GM12878 (cell line): Measurements from ENCODE around the gene TBXT. TPM values are rescaled to one million over a fixed set of nuclear protein-coding genes. Genes with fewer than 3 reads are reported as not detected.

Experiments
- ATAC-seq: fragments of 200-7000 bp; cut with Tn5 transposase; 3 replicates; pipeline ENCODE4 v1.9.1; 2020; ENCODE audit warnings: mild to moderate bottlenecking, moderate library complexity
- BruUV-seq: library from RNA; stranded (reverse); fragments of 400-500 nt; replicated peaks from 2 replicates; lab custom pipeline; 2021; lab: Mats Ljungman, UMichigan
- CTCF ChIA-PET: fragments of 300-600 bp; sonication (Branson Sonifier 250); formaldehyde crosslinking; extraction: SDS; loops from one replicate; lab custom pipeline; 2021; ENCODE audit warnings: inconsistent platforms; lab: Yijun Ruan, JAX
- POLR2A ChIA-PET: fragments of 350-600 bp; formaldehyde crosslinking; extraction: SDS; loops from one replicate; lab custom pipeline; 2021; ENCODE audit warnings: inconsistent platforms; lab: Charles Lee
- RAD21 ChIA-PET: fragments of 300-600 bp; sonication (Branson Sonifier 250); formaldehyde crosslinking; loops from one replicate; lab custom pipeline; 2023; ENCODE audit warnings: antibody characterized with exemption; ENCODE audit not compliant: unreplicated experiment; lab: Charles Lee
- SMC1A ChIA-PET: fragments of 300-600 bp; sonication (Branson Sonifier 250); formaldehyde crosslinking; loops from one replicate; lab custom pipeline; 2023; ENCODE audit not compliant: unreplicated experiment, uncharacterized antibody; lab: Charles Lee
- DNase-seq: peaks from one replicate; pipeline ENCODE4 v3.0.0-alpha.2; 2011; ENCODE audit warnings: low read depth, low spot score
- FAIRE-seq: peaks from 3 replicates; lab custom pipeline; 2011; peaks lifted over from hg19 to GRCh38; lab: Jason Lieb, UNC
- H2AFZ ChIP-seq: 2 replicates; pipeline ENCODE4 v1.6.0; 2011; ENCODE audit warnings: low read depth, low read length, control low read depth; ENCODE audit not compliant: control insufficient read depth
- H3K27ac ChIP-seq: 2 replicates; pipeline ENCODE4 v1.5.1; 2011; ENCODE audit warnings: control low read depth; ENCODE audit not compliant: control insufficient read depth, insufficient read depth
- H3K27me3 ChIP-seq, 2 experiments: replicated peaks in 1 of 2; 2 replicates each; pipeline versions ENCODE4 v1.6.0 to v1.6.1; 2011; ENCODE audit warnings: low read length in 1 of 2; ENCODE audit not compliant: control insufficient read depth in 2 of 2, insufficient read depth in 2 of 2
- H3K36me3 ChIP-seq, 2 experiments: 2 replicates each; pipeline ENCODE4 v1.5.1; 2011; ENCODE audit warnings: low read length in 1 of 2; ENCODE audit not compliant: control insufficient read depth in 2 of 2, insufficient read depth in 2 of 2
- H3K4me1 ChIP-seq: 2 replicates; pipeline ENCODE4 v1.6.1; 2011; ENCODE audit warnings: mild to moderate bottlenecking, low read length, moderate library complexity, mixed read lengths; ENCODE audit not compliant: control insufficient read depth, insufficient read depth
- H3K4me2 ChIP-seq: 2 replicates; pipeline ENCODE4 v1.6.0; 2011; ENCODE audit warnings: control low read depth; ENCODE audit not compliant: control insufficient read depth, insufficient read depth
- H3K4me3 ChIP-seq: fragments of 200-600 bp; sonication (generic); 2 replicates; pipeline ENCODE4 v1.5.1; 2016
- H3K79me2 ChIP-seq: 2 replicates; pipeline ENCODE4 v1.6.0; 2011; ENCODE audit warnings: low read length; ENCODE audit not compliant: control insufficient read depth, insufficient read depth
- H3K9ac ChIP-seq: 2 replicates; pipeline ENCODE4 v1.8.0; 2011; ENCODE audit warnings: low read length, control low read depth, mixed read lengths; ENCODE audit not compliant: control insufficient read depth, insufficient read depth
- H3K9me3 ChIP-seq: replicated peaks from 3 replicates; pipeline ENCODE4 v1.5.1; 2011; ENCODE audit warnings: mild to moderate bottlenecking, low read length; ENCODE audit not compliant: control insufficient read depth, insufficient read depth
- H4K20me1 ChIP-seq: 2 replicates; pipeline ENCODE4 v1.6.0; 2011; ENCODE audit not compliant: control insufficient read depth, insufficient read depth
- BRCA1 ChIP-seq: IDR thresholded peaks from 2 replicates; pipeline ENCODE4 v1.6.1; 2011; ENCODE audit warnings: low read depth, low read length, improper control_type of control experiment
- CEBPB ChIP-seq, 2 experiments: fragments of 150-350 bp in 1 of 2; IDR thresholded peaks; 2 replicates each; pipeline ENCODE4 v1.6.1; 2012 to 2014; ENCODE audit warnings: low read depth in 2 of 2, low read length in 2 of 2, borderline replicate concordance in 1 of 2, inconsistent platforms in 1 of 2
- CHD4 ChIP-seq: fragments of 200-600 bp; sonication (generic); IDR thresholded peaks from 2 replicates; pipeline ENCODE4 v1.6.1; 2016; ENCODE audit warnings: mild to moderate bottlenecking
- MYB ChIP-seq: fragments of 150-350 bp; IDR thresholded peaks from 2 replicates; pipeline ENCODE4 v1.6.1; 2014; ENCODE audit warnings: mild to moderate bottlenecking, low read depth, low read length, borderline replicate concordance
- RFX5 ChIP-seq: IDR thresholded peaks from 2 replicates; pipeline ENCODE4 v1.6.1; 2011; ENCODE audit warnings: low read depth, low read length, improper control_type of control experiment
- RUNX3 ChIP-seq: IDR thresholded peaks from 2 replicates; pipeline ENCODE4 v1.6.1; 2012; ENCODE audit warnings: low read length, inconsistent platforms
- SPI1 ChIP-seq: IDR thresholded peaks from 2 replicates; pipeline ENCODE4 v1.6.1; 2011; ENCODE audit warnings: low read depth, mild to moderate bottlenecking, low read length, moderate library complexity, borderline replicate concordance; ENCODE audit not compliant: insufficient read depth
- SUPT20H ChIP-seq: IDR thresholded peaks from 2 replicates; pipeline ENCODE4 v1.6.1; 2011; ENCODE audit warnings: low read depth, mild to moderate bottlenecking, low read length, moderate library complexity, borderline replicate concordance; ENCODE audit not compliant: control insufficient read depth
- SUZ12 ChIP-seq: fragments of 200-600 bp; sonication (generic); IDR thresholded peaks from one replicate; pipeline ENCODE4 v1.6.1; 2018; ENCODE audit warnings: antibody characterized with exemption, mild to moderate bottlenecking; ENCODE audit not compliant: unreplicated experiment
- TARDBP ChIP-seq: IDR thresholded peaks from 2 replicates; pipeline ENCODE4 v1.6.1; 2016; ENCODE audit warnings: borderline replicate concordance
- YY1 ChIP-seq: IDR thresholded peaks from 2 replicates; pipeline ENCODE4 v1.6.1; 2011; ENCODE audit warnings: low read depth, mild to moderate bottlenecking, low read length
- ZNF217 ChIP-seq: fragments of 450-650 bp; IDR thresholded peaks from 2 replicates; pipeline ENCODE4 v1.6.1; 2017; ENCODE audit warnings: antibody characterized with exemption, mild to moderate bottlenecking
- WGBS: methylation state at CpG from one replicate; pipeline ENCODE4 v1.1.6; 2016; ENCODE audit warnings: low lambda C conversion rate; ENCODE audit not compliant: insufficient replicate concordance, insufficient coverage; ENCODE audit errors: missing lambda C conversion rate; 5-methylcytosine and 5-hydroxymethylcytosine counted together
- in situ Hi-C: fragments of 300-500 bp; cut with MboI; formaldehyde crosslinking; loops from 9 replicates; pipeline ENCODE4 v1.14.3; 2018; ENCODE audit warnings: mixed read lengths
- intact Hi-C: fragments of 100-400 bp; cut with micrococcal nuclease; formaldehyde crosslinking; loops from one replicate; pipeline ENCODE4 v1.14.2; 2022; ENCODE audit not compliant: unreplicated experiment
- polyA plus RNA-seq, 11 experiments: library from polyadenylated mRNA; depleted of rRNA in 4 of 11; unstranded in 6 of 11; stranded (reverse) in 5 of 11; fragments of >200 nt; fragmentation: Nextera tagmentation in 4 of 11; fragmentation: Illumina TruSeq in 1 of 11; extraction: Ambion mirVana in 4 of 11; extraction: Trizol in 1 of 11; gene quantifications; 1 replicate in 1 of 11; 2 replicates in 10 of 11; pipeline versions ENCODE4 v1.2.1 to v1.2.3, GENCODE V29; 2011 to 2016; ENCODE audit warnings: inconsistent platforms in 2 of 11, missing spikeins in 2 of 11, low read depth in 1 of 11
- total RNA-seq, 4 experiments: library from RNA; depleted of rRNA in 3 of 4; stranded (reverse); fragments of >200 nt in 3 of 4; fragmentation: Illumina TruSeq in 1 of 4; extraction: Trizol in 1 of 4; gene quantifications; 2 replicates each; pipeline versions ENCODE4 v1.2.1 to v1.2.3, GENCODE V29; 2013 to 2021
- TF ChIP-seq, protein P1 (sequence below): fragments of 450-650 bp; formaldehyde crosslinking; IDR thresholded peaks from 2 replicates; pipeline ENCODE4 v1.5.0; 2022; ENCODE audit warnings: mild to moderate bottlenecking, missing genetic modification characterization

The TBXT gene
- total and polyA plus RNA-seq, 10 of the 15 experiments (the other 5 are each of a cell fraction or from before 2014, with no cell fraction given) = 0.06 to 2.5 TPM; not detected in 8

DNA sequence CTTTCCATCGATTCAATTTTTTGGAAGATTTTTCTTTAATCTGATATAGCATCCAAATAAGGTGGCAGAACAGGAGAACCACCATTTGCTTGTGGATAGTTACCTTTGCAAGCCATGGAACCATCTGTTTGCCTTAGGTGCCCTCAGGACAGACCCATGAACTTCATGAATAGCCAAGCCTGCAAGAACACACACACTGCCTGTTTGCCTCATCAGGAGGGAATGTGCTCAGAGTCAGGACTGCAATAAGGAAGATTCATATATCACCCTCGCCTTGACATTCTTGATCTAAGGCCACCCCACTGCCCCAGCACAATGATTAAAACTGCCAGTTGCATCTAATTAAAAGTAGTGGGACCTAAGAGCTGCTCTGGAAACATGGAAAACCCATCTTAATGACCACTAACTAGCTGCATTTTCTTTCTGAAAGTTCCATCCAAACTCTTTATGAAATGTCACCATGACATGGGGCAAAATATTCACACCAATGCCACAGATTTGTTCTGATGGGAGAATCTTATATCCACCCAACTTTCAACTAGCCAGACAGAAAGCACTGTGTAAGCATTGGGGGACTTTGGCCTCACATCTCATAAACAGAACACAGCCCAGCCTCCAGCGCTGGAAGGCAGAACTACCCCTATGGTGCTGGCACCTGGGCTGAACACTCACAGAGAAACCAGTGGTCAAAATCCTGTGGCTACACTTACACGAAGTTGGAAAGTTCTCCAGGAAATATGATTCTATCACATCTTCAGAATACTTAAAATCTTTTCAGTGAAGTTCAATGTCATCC lies 48.3 kb downstream of the TBXT start:
- TF ChIP-seq, protein P1, sequence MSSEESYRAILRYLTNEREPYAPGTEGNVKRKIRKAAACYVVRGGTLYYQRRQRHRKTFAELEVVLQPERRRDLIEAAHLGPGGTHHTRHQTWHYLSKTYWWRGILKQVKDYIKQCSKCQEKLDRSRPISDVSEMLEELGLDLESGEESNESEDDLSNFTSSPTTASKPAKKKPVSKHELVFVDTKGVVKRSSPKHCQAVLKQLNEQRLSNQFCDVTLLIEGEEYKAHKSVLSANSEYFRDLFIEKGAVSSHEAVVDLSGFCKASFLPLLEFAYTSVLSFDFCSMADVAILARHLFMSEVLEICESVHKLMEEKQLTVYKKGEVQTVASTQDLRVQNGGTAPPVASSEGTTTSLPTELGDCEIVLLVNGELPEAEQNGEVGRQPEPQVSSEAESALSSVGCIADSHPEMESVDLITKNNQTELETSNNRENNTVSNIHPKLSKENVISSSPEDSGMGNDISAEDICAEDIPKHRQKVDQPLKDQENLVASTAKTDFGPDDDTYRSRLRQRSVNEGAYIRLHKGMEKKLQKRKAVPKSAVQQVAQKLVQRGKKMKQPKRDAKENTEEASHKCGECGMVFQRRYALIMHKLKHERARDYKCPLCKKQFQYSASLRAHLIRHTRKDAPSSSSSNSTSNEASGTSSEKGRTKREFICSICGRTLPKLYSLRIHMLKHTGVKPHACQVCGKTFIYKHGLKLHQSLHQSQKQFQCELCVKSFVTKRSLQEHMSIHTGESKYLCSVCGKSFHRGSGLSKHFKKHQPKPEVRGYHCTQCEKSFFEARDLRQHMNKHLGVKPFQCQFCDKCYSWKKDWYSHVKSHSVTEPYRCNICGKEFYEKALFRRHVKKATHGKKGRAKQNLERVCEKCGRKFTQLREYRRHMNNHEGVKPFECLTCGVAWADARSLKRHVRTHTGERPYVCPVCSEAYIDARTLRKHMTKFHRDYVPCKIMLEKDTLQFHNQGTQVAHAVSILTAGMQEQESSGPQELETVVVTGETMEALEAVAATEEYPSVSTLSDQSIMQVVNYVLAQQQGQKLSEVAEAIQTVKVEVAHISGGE (CRISPR knock-in tag) = no peak
- TF ChIP-seq RUNX3 = no peak
- TF ChIP-seq CEBPB (IDR thresholded peaks at IDR 0.05; ENCODE audit: borderline replicate concordance in 1 of 2, low read depth in 2 of 2, low read length in 2 of 2) = no peak
- TF ChIP-seq YY1 = no peak
- no peak for TF ChIP-seq ZNF217
- TF ChIP-seq MYB = no peak
- TF ChIP-seq SUZ12 = no peak
- TF ChIP-seq SUPT20H = no peak
- TF ChIP-seq SPI1 = no peak
- no peak for TF ChIP-seq BRCA1
- no peak for TF ChIP-seq TARDBP
- TF ChIP-seq CHD4 = no peak
- TF ChIP-seq RFX5 = no peak

More for the DNA sequence above, 48.3 kb downstream of the TBXT start:
- no peak overlapping the region for H2AFZ ChIP-seq
- no peaks in the 10 kb centered on the region for H3K79me2 ChIP-seq
- H3K36me3 ChIP-seq = no peaks in the 10 kb centered on the region
- in situ Hi-C loops = no loop called here
- FAIRE-seq = no peak
- ChIA-PET CTCF (interaction anchor here (2.3 kb wide), 1 partner anchor 13 kb away, joined by 4 read pairs; no protein-coding TSS in a partner anchor), POLR2A (no interaction called here), RAD21 (no interaction called here), SMC1A (no interaction called here)
- intact Hi-C loops = no loop called here
- no TSS peak for BruUV-seq
- 0 out of 3 replicates have a peak, but pooled peaks cover 3% of the 10 kb centered on the region for H3K9me3 ChIP-seq
- no peaks in the 10 kb centered on the region for H4K20me1 ChIP-seq
- H3K9ac ChIP-seq = no peak overlapping the region
- H3K4me3 ChIP-seq = no peak overlapping the region
- 30% methylated on average over 4 of the region's 4 CpGs for WGBS
- H3K4me2 ChIP-seq = no peak overlapping the region
- H3K27ac ChIP-seq = no peak overlapping the region
- H3K4me1 ChIP-seq = no peaks in the 10 kb centered on the region
- ATAC-seq = no peak
- H3K27me3 ChIP-seq = no peaks in the 10 kb centered on the region
- no peak for DNase-seq
